HEK293T (cell line): Measurements from ENCODE around the gene PLK3.

Source experiments
- ARNT ChIP-seq: fragments of 450-650 bp; IDR thresholded peaks from 2 replicates; pipeline ENCODE4 v1.6.1; 2017; ENCODE audit warnings: mild to moderate bottlenecking
- ELF4 ChIP-seq: fragments of 450-650 bp; IDR thresholded peaks from 2 replicates; pipeline ENCODE4 v1.6.1; 2017; ENCODE audit warnings: antibody characterized with exemption
- FOXA1 ChIP-seq: fragments of 450-650 bp; IDR thresholded peaks from 2 replicates; pipeline ENCODE4 v1.6.1; 2016; ENCODE audit warnings: mild to moderate bottlenecking
- FOXK2 ChIP-seq: fragments of 450-650 bp; IDR thresholded peaks from 2 replicates; pipeline ENCODE4 v1.6.1; 2016; ENCODE audit warnings: mild to moderate bottlenecking
- FOXM1 ChIP-seq: fragments of 450-650 bp; IDR thresholded peaks from 2 replicates; pipeline ENCODE4 v1.6.1; 2017; ENCODE audit warnings: mild to moderate bottlenecking, borderline replicate concordance
- HDGF ChIP-seq: fragments of 450-650 bp; IDR thresholded peaks from 2 replicates; pipeline ENCODE4 v1.6.1; 2017; ENCODE audit warnings: antibody characterized with exemption, borderline replicate concordance
- SP1 ChIP-seq: fragments of 450-650 bp; IDR thresholded peaks from 2 replicates; pipeline ENCODE4 v1.6.1; 2017

- TF ChIP-seq SP1 (no peak), FOXA1 (no peak), FOXK2 (no peak), HDGF (no peak), ARNT (no peak), ELF4 (no peak), FOXM1 (no peak)
These were observed 27.9 kb downstream of the PLK3 start for GRCh38 chr1:44828003-44828651.
